GM12892 (cell line): ENCODE measurements around the gene HIP1.
"Not testable (repeated sequence)": the region's sequence is repeated elsewhere in the genome, so short reads cannot be mapped to it uniquely, and the experiment has no call there.

Source experiments
- DNase-seq: peaks from one replicate; pipeline ENCODE4 v3.0.0; 2011; ENCODE audit not compliant: insufficient read length
- FAIRE-seq: peaks from 2 replicates; lab custom pipeline; 2011; peaks lifted over from hg19 to GRCh38; lab: Jason Lieb, UNC
- POLR2A ChIP-seq: IDR thresholded peaks from 2 replicates; pipeline ENCODE4 v1.6.1; 2011; ENCODE audit warnings: low read depth, low read length, control low read depth
- POLR2AphosphoS5 ChIP-seq: IDR thresholded peaks from 2 replicates; pipeline ENCODE4 v1.6.1; 2011; ENCODE audit warnings: low read depth, low read length, control low read depth
- TAF1 ChIP-seq: IDR thresholded peaks from 2 replicates; pipeline ENCODE4 v1.6.1; 2011; ENCODE audit warnings: low read depth, mild to moderate bottlenecking, control low read depth, low read length, borderline replicate concordance

HIP1 gene

DNA sequence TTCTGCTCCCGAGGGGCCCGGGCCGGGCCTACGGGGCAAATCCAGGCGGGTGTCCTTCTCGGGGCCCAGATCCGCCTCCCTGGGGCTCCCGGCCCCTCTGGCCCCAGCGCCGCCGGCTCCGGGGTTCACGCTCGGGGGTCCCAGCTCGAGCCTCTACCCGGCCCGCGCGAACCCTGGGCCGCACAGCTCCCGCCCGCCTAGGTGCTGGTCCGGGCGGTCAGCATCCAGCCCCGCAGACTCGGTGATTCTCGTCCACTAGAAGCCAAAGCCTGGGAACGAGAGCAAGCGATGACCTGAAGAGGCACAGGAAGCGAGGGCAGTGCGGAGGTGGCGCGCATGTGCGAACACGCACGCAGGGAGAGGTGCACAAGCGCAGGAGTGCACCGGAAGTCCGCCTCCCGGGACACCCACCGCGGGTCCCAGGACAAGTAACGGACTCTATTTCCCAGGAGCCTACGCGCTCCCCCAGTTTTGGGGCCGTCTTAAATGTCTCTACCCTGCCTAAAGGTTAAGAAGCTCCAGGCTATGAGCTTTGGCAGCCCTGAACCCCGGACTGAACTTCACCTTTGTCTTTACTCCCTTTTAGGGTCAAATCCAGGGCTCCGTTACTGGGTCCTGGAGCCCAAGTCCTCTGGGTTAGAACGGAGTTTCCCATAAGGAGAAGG is 252.6 kb downstream of the HIP1 start, which contains the start of gene POM121C:
TSS of gene POM121C (minus strand) at position 321 of the 665 bp plus-strand sequence. CDS start 44,803 bp downstream, outside the sequence.
- FAIRE-seq = peak; percentile 5
- peak; percentile 72 for TF ChIP-seq POLR2AphosphoS5
- peak; percentile 40; the same call in 1 of the 2 replicates for TF ChIP-seq TAF1
- TF ChIP-seq POLR2A = peak; percentile 77
- DNase-seq = peak; percentile 58

DNA sequence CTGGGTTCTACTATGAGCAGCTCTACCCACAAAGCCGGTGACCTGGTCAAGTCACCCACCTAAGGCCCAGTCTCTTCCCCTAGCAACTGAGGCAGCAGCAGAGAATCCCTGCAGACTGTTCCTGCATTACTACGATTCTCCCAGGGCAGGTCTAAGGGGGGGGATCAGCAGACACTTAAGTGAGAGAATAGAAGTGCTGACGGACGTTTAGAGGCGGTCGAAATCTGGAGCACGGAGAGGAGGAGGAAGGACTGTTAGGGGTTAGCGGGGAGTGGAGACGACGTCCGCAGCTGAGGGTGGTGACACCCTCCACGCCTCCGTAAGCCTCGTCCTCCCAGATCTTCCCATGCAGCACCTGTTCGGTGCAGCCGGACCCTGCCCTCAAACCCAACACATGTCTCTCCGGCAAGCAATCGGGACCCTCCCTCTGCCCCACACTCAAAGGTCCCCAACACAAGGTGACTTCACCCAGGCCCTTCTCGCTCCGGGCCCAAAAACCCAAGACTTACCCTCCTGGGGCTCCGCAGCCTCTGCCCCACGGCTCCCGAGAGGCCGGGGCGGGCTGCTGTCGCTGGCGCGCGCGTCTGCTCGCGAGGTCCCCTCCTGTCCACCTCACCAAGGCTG is 253.3 kb downstream of the HIP1 start:
- not testable (repeated sequence) for FAIRE-seq

More for the DNA sequence above, 253.3 kb downstream of the HIP1 start:
- not testable (repeated sequence) for DNase-seq
